Upper lobe of right lung (tissue), 1 donor: ENCODE data around the gene SLC35B2. TPM values are rescaled to one million over a fixed set of nuclear protein-coding genes. Genes with fewer than 3 reads are reported as not detected.

Experiments used
- ATAC-seq: fragments of 200-7000 bp; cut with Tn5 transposase; one replicate; pipeline ENCODE4 v1.9.1; 2020; ENCODE audit warnings: mild to moderate bottlenecking, moderate library complexity
- DNase-seq: peaks from one replicate; pipeline ENCODE4 v3.0.0-alpha.2; 2020
- H3K27ac ChIP-seq: fragments of 200-600 bp; one replicate; pipeline ENCODE4 v1.8.0; 2022
- H3K27me3 ChIP-seq: fragments of 200-600 bp; one replicate; pipeline ENCODE4 v1.8.0; 2022; ENCODE audit warnings: mild to moderate bottlenecking
- H3K36me3 ChIP-seq: fragments of 200-600 bp; one replicate; pipeline ENCODE4 v1.8.0; 2022
- H3K4me1 ChIP-seq: fragments of 200-600 bp; one replicate; pipeline ENCODE4 v1.8.0; 2022
- H3K4me3 ChIP-seq: fragments of 200-600 bp; one replicate; pipeline ENCODE4 v1.8.0; 2022; ENCODE audit warnings: mild to moderate bottlenecking
- H3K9me3 ChIP-seq: fragments of 200-600 bp; one replicate; pipeline ENCODE4 v1.8.0; 2022
- intact Hi-C: fragments of 100-400 bp; cut with DNase I; formaldehyde crosslinking; loops from one replicate; pipeline ENCODE4 v1.11.0; 2022
- total RNA-seq: library from RNA; stranded (reverse); fragmentation: NEBNext Ultra II Directional; extraction: Animal tissue kit (Norgen Biotek cat#: 25700); gene quantifications from one replicate; pipeline ENCODE4 v1.2.1, GENCODE V29; 2021
- TF ChIP-seq, protein P1 (sequence below): fragments of 200-600 bp; IDR thresholded peaks from one replicate; pipeline ENCODE4 v1.8.0; 2022; ENCODE audit warnings: antibody characterized with exemption
- donor health status: DM: no; HTN: yes; CAD: no; lungs with severe emphysema.

Gene SLC35B2
- total RNA-seq, 1 donor from 2014 or later, result 32.3 TPM

DNA sequence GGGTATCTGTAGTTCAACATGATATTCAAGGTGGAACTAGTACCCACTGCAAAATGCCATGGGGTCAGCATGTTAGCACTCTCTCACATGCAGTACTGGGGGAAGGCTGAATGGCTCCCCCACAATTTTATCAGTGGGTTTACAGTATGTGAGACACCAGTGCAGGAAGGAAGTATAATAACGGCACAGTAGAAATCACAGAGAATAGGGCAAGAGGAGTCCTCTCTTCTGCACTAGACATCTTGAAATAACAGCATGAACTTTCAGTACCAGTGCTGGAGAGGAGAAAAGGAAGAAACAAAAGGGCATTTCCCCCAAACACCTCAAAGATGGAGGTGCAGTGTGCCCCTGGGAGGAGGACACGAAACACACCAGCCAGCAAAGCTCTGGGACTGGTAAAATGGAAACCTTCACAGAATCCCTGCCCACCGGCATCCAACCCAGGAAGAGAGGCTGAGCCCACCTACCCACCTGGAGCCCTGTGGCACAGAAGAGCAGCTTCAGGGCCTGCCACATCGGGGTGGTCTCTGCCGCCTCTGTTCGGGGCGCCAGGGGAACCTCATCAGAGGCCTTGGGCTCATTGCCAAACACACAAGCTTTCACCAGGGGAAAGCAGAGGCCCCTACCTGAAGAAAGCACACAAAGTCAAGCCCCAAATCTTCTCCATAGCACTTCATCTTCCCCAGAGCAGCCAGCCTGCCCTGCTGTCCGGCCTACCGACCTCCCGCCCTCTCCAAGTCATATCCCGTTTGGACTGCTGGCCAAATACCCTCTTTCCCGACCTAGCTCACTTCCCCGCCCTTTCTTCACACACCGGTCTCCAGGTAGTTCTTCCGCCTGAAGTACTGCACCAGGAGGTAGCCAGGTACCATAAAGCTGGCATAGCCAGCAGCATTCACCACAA is 1.2 kb downstream of the SLC35B2 start:
- Histone ChIP-seq H3K4me3 (peak overlapping the region; percentile 94), H3K27me3 (no peaks in the 10 kb centered on the region), H3K36me3 (peaks cover 50% of the 10 kb centered on the region), H3K4me1 (peaks cover 18% of the 10 kb centered on the region), H3K27ac (peak overlapping the region; percentile 89), H3K9me3 (no peaks in the 10 kb centered on the region)
- DNase-seq (no peak), ATAC-seq (no peak)
- TF ChIP-seq, protein P1, sequence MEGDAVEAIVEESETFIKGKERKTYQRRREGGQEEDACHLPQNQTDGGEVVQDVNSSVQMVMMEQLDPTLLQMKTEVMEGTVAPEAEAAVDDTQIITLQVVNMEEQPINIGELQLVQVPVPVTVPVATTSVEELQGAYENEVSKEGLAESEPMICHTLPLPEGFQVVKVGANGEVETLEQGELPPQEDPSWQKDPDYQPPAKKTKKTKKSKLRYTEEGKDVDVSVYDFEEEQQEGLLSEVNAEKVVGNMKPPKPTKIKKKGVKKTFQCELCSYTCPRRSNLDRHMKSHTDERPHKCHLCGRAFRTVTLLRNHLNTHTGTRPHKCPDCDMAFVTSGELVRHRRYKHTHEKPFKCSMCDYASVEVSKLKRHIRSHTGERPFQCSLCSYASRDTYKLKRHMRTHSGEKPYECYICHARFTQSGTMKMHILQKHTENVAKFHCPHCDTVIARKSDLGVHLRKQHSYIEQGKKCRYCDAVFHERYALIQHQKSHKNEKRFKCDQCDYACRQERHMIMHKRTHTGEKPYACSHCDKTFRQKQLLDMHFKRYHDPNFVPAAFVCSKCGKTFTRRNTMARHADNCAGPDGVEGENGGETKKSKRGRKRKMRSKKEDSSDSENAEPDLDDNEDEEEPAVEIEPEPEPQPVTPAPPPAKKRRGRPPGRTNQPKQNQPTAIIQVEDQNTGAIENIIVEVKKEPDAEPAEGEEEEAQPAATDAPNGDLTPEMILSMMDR, result no peak
- intact Hi-C loops, result no loop called here

DNA sequence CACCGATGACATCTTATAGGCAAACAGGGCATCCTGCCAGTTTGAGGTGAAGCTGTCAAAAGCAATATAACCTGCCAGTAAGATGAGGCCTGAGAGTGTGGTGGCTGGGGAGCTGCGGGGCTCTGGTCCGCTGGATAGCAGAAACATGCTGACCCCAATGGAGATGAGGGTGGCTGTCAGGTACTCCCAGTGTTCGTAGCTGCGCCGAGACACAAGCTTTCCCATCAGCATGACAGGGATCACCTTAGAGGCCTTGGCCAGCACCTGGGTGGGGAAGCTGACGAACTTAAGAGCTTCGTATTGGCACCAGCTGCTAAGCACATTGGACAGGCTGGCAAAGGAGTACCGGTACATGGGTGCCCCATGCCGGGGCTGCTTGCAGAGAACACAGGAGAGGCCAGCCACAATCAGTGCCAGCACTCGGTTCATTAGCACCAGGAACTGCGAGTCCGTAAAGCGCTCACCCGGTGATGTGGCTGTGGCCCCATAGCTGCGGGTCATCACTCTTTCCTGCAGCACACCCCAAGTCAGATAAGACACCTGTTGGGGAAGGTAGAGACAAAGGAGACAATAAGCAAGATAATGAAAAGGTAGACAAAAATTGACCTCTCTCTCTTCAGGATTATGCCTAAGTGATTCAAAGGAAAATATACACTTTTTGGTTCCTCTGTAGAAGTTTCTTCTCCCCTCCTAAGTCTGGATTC is 2.1 kb downstream of the SLC35B2 start:
- intact Hi-C loops, result no loop called here
- H3K36me3 ChIP-seq, result peaks cover 59% of the 10 kb centered on the region

DNA sequence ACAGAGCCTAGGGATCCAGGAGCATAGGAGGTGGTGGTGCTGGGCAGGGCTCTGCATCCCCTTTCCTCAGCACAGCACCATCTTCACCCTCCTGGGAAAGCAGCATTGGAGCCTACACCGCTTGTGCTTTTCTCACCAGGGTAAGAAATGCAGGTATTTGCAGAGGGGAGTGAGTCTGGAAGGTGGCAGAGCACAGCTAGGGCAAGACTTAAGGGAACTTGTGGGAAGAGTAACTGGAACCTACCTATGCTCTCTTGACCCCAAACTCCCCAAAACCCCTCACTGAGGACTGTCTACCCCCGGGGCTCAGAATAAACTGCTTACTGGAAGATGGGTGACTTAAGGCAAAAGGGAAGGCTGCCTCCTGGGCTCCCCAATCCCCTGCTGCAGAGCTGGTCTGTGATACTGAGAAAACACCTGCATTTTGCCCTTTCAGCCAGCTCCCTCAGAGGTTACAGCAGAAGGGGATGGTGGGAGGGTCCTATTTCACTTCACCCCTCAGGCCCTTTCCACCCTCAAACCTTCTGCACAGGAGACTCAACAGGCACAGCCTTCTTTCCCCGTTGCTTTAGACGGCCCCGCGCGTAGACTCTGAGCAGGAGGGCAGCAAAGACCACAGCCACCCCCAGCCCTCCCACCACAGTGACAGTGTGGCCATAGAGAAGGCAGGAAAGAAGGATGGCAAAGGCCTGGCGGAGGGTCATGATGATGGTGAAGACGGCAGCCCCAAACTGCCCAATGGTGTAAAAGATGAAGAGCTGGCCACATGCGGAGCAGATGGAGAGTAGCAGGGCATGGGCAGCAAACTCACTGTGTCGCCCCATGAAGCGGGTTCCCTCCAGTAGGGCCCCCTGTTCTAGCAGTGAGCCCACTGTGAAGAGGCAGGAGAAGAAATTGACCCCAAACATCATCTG is 2.9 kb downstream of the SLC35B2 start:
- no peaks in the 10 kb centered on the region for H3K27me3 ChIP-seq
- H3K9me3 ChIP-seq, result no peaks in the 10 kb centered on the region
- H3K4me1 ChIP-seq, result peaks cover 24% of the 10 kb centered on the region
- DNase-seq (no peak), ATAC-seq (no peak)
- H3K36me3 ChIP-seq, result peaks cover 59% of the 10 kb centered on the region
- no peak overlapping the region for H3K4me3 ChIP-seq
- no peak overlapping the region for H3K27ac ChIP-seq
- TF ChIP-seq, protein P1, result no peak
- intact Hi-C loops, result no loop called here

More for the DNA sequence above, 2.1 kb downstream of the SLC35B2 start:
- DNase-seq (no peak), ATAC-seq (no peak)
- Histone ChIP-seq H3K27ac (no peak overlapping the region), H3K4me1 (peaks cover 18% of the 10 kb centered on the region), H3K27me3 (no peaks in the 10 kb centered on the region), H3K9me3 (no peaks in the 10 kb centered on the region), H3K4me3 (no peak overlapping the region)
- TF ChIP-seq, protein P1, result no peak

DNA sequence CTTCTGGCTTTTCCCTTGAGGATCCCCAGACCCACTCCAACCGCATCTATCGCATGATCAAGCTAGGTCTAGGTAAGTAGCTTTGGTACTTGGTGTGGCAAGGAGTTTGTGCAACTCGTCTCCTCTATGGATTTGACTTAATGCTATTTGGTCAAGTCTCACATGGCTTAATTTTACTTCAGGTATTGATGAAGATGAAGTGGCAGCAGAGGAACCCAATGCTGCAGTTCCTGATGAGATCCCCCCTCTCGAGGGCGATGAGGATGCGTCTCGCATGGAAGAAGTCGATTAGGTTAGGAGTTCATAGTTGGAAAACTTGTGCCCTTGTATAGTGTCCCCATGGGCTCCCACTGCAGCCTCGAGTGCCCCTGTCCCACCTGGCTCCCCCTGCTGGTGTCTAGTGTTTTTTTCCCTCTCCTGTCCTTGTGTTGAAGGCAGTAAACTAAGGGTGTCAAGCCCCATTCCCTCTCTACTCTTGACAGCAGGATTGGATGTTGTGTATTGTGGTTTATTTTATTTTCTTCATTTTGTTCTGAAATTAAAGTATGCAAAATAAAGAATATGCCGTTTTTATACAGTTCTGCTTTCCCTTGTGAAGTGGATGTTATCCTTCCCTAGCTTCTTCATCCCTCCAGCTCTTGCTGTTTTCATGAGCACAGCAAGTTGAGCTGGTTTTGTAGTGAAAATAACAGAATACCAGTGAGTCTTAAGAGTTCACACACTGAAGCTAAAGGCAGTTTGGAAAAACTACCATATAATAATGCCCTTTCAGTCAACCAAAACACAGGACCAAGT is 3.8 kb downstream of the SLC35B2 start:
- DNase-seq (no peak), ATAC-seq (no peak)
- peaks cover 33% of the 10 kb centered on the region for H3K4me1 ChIP-seq
- H3K4me3 ChIP-seq, result no peak overlapping the region
- TF ChIP-seq, protein P1, result peak; percentile 48
- intact Hi-C loops, result no loop called here
- no peaks in the 10 kb centered on the region for H3K9me3 ChIP-seq
- H3K36me3 ChIP-seq, result peaks cover 67% of the 10 kb centered on the region
- no peaks in the 10 kb centered on the region for H3K27me3 ChIP-seq
- no peak overlapping the region for H3K27ac ChIP-seq
